Fibroblast of upper back skin (primary cell): ENCODE data around the gene PTGIS.
A peak's percentile ranks its signal among the peaks of the same experiment; 100 is the strongest.
"Not testable (repeated sequence)": the region's sequence is repeated elsewhere in the genome, so short reads cannot be mapped to it uniquely, and the experiment has no call there.

Source experiments
- DNase-seq: peaks from one replicate; pipeline ENCODE4 v3.0.0-alpha.2; 2013

PTGIS gene

GRCh38 chr20:49567421-49568277, at the start of gene PTGIS:
TSS of gene PTGIS (minus strand) at chr20:49568137. CDS start at chr20:49568116, 21 bp downstream.
- no peak for DNase-seq

- DNase-seq: not testable (repeated sequence)
Observed at GRCh38 chr20:49617394-49617793, 49.5 kb upstream of the PTGIS start.

DNA sequence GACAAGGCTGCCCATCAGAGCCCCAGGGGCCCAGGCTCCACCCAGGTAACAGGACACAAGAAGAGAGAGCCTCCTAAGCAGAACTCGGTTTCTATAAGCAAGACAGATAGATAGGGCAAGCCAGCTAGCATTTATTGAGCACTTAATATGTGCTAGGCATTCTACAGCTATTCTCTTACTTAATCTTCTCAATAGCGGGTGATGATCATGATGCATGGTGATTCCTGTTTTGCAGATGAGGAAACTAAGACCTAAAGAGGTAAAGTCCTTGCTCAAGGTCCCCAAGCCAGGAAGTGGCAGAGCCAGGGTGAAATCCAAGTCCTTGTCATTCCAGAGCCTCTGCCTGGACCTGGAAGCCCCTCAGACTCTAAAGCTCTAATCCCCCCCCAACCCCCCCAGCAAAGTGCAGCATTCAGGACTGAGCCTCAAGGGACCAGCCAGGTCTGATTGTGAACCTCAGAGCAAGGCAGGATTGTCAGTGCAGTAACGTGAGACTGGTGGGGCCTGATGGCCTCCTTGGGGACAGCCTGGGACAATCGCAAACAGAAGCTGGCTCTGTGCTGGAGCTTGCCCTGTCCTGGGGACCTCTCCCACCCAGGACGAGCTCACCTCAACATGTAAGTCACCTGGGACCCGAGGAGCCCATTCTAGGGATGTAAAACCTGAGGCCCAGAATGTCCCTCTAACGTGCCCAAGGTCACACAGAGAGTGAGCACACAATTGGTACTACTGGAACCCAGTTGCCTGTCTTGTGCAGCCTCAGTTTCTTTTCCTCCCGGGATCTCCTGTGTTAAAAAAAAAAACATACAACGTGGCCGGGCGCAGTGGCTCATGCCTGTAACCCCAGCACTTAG, 48.4 kb upstream of the PTGIS start:
- no peak for DNase-seq

DNA sequence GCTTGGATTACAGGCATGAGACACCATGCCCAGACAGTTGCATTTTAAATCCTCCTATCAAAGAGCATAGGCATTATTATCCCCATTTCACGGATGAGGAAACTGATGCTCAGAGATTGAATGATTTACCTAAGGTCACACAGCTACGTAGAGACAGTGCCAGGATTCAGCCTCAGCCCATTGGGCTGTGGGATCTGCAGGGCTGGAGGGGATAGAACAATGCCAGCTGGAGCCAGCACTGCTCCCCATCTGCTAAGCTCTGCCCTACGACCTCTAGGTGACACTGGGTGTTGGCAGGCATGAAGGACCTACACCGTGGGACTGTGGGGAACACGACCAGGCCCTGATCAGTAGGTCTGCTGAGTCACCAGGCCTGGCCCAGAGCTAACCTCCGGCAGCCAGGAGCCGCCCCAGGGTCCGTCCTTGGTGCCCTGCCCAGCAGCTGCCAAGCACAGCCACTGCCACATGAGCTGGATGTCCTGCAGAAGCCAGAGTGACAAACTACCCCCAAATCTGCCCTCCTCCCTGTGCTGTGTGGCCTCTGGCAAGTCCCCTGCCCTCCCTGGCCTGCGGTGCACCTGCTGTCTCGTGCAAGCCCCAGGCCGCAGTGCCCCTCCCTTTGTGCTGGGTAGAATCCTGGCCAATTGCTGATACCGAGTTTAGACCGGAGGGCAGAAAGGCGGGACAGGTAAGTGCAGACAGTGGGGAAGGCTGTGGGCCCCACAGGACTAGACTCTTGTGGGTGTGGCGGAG, 47.6 kb upstream of the PTGIS start:
- no peak for DNase-seq

DNA sequence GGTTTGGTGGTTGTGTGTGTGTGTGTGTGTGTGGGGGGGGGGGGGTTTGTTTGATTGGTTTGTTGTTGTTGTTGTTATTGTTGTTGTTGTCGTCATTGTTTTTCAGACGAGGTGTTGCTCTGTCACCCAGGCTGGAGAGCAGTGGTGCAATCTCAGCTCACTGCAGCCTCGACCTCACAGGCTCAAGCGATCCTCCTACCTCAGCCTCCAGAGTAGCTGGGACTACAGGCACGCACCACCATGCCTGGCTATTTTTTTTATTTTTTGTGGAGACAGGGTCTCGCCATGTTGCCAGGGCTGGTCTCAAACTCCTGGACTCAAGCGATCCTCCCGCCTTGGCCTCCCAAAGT, 47.1 kb upstream of the PTGIS start:
- DNase-seq: not testable (repeated sequence)

DNA sequence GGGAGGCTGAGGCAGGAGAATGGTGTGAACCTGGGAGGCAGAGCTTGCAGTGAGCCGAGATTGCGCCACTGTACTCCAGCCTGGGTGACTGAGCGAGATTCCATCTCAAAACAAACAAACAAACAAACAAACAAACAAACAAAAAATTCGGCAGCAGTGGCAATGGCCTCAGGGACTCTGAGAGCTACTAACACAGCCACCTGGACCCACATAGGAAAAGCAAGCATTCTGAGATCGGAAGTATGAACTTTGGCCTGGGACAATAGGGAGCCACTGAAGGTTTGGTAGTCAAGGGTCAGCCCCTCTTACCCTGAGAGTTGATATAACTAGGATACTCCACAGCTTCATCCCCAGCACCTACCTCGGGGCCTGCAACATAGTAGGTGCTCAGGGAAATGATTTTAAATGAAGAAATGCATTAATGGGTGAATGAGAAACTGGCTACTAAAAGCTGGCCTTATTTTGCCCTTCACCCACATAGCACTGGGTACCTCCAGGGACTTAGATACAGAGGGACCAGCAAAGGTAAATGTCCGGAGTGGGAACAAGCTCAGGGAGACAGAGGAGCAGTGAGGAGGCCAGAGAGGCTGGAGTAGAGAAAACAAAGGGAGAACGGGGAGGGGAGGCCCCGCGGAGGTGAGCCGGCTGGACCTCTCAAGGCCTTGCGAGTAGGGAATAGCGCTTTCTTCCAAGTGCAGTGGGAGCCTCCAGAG, 46.6 kb upstream of the PTGIS start:
- no peak for DNase-seq

DNA sequence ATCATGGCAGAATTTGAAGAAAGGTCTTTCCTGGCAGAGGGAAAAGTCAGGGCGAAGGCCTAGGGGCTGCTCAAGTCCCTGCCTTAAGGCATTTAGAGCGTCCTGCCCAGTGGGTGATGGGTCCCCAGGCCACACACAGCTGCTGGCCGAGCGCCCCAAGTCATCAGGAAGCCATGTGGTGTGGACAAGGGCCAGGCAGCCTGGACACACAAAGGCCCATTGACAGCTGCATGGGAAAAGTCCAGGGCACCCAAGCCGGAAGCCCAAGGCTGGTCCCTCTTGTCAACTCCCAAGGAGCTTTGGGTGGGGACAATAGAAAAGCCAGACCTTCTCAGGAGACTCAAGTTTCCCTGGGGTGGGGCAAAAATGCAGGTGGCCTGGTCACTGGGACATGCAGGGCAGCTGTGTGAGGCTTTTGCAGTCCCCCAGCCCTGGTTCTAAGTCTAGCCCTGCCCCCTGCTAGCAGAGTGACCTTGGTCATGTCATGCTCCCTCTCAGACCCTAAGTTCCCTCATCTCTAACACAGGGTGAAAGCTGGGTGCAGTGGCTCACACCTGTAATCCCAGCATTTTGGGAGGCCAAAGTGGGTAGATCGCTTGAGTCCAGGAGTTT, 44.3 kb upstream of the PTGIS start:
- no peak for DNase-seq

GRCh38 chr20:49611539-49612126, 43.7 kb upstream of the PTGIS start:
- not testable (repeated sequence) for DNase-seq

GRCh38 chr20:49610691-49611538, 43.0 kb upstream of the PTGIS start:
- DNase-seq: peak; percentile 22

GRCh38 chr20:49608752-49609670, 41.1 kb upstream of the PTGIS start:
- DNase-seq: peak; percentile 33

GRCh38 chr20:49607568-49607967, 39.6 kb upstream of the PTGIS start:
- no peak for DNase-seq

- peak; percentile 45 for DNase-seq
Observed at GRCh38 chr20:49603209-49603627, 35.3 kb upstream of the PTGIS start.

DNA sequence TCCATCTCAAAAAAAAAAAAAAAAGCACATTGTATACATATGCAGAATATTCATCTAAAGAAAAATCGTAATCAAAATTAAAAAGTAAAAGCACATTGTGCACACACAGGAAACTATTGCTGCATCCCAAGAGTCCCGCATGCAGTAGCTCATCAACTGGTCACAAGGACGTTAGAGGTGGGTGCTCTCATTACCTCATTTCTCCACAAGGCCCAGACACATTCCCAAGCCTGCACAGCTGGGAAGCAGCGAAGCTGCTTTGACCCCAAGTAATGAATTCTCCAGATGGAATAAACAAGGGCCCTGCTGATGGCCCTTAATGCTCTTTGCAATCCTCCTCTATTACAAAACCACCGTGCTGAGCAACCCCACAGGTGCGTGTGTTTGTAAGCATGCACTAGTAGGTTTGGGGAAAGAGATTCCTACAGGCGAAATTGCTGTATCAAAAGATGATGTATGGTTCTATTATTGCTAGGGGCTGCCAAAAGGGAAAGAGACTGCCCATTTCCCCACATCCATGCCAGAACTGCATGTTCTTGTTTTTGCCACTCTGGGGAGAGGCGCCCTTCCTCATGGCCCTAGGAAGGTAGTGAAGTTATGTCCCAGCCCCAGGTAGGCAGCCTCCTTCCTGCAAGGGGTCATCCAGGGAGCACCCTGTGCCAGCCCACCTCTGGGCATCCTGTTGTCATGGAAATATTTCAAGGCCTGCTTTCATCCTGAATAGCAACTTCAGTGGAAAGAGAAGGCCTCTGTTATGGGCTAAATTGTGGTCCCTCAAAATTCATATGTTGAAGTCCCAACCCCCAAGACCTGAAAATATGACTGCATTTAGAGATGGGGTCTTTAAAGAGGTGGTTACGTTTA, 34.6 kb upstream of the PTGIS start:
- no peak for DNase-seq

DNA sequence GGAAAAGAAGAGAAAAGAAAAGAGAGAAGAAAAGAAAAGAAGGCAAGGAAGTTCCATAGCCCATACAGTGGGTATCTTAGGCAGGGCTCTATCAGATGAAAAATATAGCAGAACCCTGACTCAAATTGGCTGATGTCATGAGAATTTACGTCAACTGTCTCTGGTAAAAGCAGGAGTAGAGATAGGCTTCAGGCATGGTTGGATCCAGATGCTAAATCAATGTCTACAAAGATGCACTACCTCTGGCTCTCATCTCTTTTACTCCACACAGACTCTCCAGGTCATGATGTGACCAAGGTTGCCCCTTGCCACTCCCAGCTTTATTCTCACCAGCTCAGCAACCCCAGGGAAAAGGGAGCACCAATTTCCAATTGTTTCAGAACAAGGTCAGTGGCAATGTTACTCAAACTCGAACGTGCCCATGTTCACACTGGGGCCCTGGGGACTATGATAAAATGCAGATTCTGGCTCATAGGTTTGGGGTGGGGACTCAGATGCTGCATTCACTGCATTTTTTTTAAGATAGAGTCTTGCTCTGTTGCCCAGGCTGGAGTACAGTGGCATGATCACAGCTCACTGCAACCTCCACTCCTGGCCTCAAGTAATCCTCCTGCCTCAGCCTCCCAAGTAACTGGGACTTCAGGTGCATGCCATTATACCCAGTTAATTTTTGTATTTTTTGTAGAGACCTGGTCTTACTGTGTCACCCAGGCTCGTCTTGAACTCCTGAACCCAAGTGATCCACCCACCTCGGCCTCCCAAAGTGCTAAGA, 33.4 kb upstream of the PTGIS start:
- no peak for DNase-seq

- DNase-seq: no peak
Observed at GRCh38 chr20:49599746-49600113, 31.8 kb upstream of the PTGIS start.

- no peak for DNase-seq
Observed at GRCh38 chr20:49597825-49598395, 30.0 kb upstream of the PTGIS start.

GRCh38 chr20:49595811-49596561, 28.0 kb upstream of the PTGIS start:
- peak; percentile 46 for DNase-seq
